Measurements from ENCODE around the gene PASK. TPM values are rescaled to one million over a fixed set of nuclear protein-coding genes. Genes with fewer than 3 reads are reported as not detected.

Gene PASK
- polyA plus RNA-seq, 1 donor (not counting 4 experiments of a cell fraction or from before 2014, with no cell fraction given) = 4.3 TPM

DNA sequence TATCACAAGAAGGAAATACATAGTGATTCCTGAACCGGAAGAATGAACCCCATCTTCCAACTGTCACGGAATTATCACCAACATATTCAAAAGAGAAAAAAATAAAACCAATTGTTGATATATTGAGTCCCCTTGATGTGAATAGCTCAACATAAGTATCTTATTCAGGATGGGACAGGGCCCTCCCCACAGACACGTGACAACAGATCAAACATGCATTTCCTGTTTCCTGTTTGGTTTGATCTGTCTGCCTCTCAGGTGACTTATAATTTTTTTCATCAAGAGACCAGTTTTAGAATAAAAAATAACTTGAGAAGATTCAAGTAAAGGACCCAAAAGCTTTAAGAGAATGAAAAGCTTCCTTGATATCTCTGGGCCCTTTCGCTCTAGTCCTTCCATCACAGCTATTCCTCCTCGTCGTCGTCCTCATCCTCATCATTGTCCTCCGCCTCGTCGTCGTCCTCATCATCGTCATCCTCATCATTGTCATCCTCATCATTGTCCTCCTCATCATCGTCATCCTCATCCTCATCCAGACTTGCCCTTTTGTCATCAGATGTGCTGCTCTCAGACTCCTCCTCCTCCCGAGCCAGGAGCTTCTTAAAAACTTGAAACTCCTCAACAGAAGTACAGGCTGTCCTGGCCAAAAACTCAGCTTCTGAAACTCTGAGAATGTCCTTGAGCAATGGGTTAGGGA, 53.5 kb downstream of the PASK start:
- peaks cover 16 to 27% of the 10 kb centered on the region in 2 experiments for H3K36me3 ChIP-seq (ENCODE audit: control insufficient read depth in 2 of 2, extremely low read depth in 1 of 2, insufficient read depth in 2 of 2, low read length in 2 of 2)

DNA sequence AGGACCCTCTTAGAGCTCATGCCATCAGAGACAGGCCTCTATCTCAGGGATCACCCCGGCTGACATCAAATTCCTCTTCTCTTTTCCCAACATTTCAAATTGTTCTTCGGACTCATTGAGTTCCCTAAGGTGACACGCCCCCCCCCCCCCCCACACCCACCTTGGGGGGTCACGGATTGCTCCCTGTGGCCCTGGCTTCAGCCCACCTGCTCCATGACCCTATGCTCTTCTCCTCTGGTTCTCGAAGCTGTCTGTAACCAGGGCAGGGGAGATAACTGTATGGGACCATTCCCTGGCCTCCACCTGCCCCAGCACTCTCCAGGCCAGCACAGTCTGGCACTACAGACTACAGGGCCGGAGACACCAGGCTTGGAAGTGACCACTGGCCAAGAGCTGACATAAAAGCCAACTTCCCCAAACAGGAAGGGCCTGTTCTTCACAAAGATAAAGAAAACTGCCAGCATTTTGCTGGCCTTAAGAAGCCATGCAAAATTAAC, 54.3 kb downstream of the PASK start:
- Histone ChIP-seq H3K4me2 (ENCODE audit: control insufficient read depth, extremely low read depth, insufficient read depth, low read depth, low read length) (no peak overlapping the region), H3K27ac (ENCODE audit: control insufficient read depth, insufficient read depth, low read length) (no peak overlapping the region), H3K4me3 (ENCODE audit: control insufficient read depth in 2 of 3, extremely low read depth in 1 of 3, insufficient read depth in 2 of 3, low read depth in 1 of 3, low read length in 3 of 3) (no peak overlapping the region), H3K9me3 (ENCODE audit: control insufficient read depth, low read depth, low read length) (no peaks in the 10 kb centered on the region), H4K20me1 (ENCODE audit: control insufficient read depth, extremely low read depth, insufficient read depth, low read length) (peaks cover 3% of the 10 kb centered on the region), H3K27me3 (ENCODE audit: control insufficient read depth, extremely low read depth, insufficient read depth, low read length) (no peaks in the 10 kb centered on the region), H3K9me1 (ENCODE audit: control insufficient read depth, extremely low read depth, insufficient read depth, low read length) (no peaks in the 10 kb centered on the region), H2AFZ (ENCODE audit: control insufficient read depth, low read length) (no peak overlapping the region), H3K9ac (ENCODE audit: control insufficient read depth, extremely low read depth, insufficient read depth, low read length) (no peak overlapping the region), H3K79me2 (ENCODE audit: control insufficient read depth, insufficient read depth, low read length) (peaks cover 12% of the 10 kb centered on the region), H3K36me3 (ENCODE audit: control insufficient read depth in 2 of 2, extremely low read depth in 1 of 2, insufficient read depth in 2 of 2, low read length in 2 of 2) (peaks cover 16 to 27% of the 10 kb centered on the region in 2 experiments), H3K4me1 (ENCODE audit: control insufficient read depth, extremely low read depth, insufficient read depth, low read length) (no peaks in the 10 kb centered on the region)
- dilution Hi-C loops (cut with MboI; ENCODE audit: extremely low pct_ligation_motif_present, low sequenced_read_pairs) = no loop called here
- DNase-seq (ENCODE audit: low read depth, low spot score) = no peak
- FAIRE-seq = no peak
- no peak for TF ChIP-seq EZH2 (IDR thresholded peaks at IDR 0.05; ENCODE audit: low read length)
- TF ChIP-seq, protein P1, sequence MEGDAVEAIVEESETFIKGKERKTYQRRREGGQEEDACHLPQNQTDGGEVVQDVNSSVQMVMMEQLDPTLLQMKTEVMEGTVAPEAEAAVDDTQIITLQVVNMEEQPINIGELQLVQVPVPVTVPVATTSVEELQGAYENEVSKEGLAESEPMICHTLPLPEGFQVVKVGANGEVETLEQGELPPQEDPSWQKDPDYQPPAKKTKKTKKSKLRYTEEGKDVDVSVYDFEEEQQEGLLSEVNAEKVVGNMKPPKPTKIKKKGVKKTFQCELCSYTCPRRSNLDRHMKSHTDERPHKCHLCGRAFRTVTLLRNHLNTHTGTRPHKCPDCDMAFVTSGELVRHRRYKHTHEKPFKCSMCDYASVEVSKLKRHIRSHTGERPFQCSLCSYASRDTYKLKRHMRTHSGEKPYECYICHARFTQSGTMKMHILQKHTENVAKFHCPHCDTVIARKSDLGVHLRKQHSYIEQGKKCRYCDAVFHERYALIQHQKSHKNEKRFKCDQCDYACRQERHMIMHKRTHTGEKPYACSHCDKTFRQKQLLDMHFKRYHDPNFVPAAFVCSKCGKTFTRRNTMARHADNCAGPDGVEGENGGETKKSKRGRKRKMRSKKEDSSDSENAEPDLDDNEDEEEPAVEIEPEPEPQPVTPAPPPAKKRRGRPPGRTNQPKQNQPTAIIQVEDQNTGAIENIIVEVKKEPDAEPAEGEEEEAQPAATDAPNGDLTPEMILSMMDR (optimal IDR thresholded peaks at IDR 0.05 in 1 of 3, IDR thresholded peaks at IDR 0.05 in 1 of 3, conservative IDR thresholded peaks at IDR 0.05 in 1 of 3; ENCODE audit: extremely low read depth in 1 of 3, insufficient read depth in 2 of 3, low read length in 3 of 3) = no peak

More for the DNA sequence above, 53.5 kb downstream of the PASK start:
- H3K27ac ChIP-seq (ENCODE audit: control insufficient read depth, insufficient read depth, low read length) = no peak overlapping the region
- H3K4me2 ChIP-seq (ENCODE audit: control insufficient read depth, extremely low read depth, insufficient read depth, low read depth, low read length) = no peak overlapping the region
- peaks cover 17% of the 10 kb centered on the region for H3K79me2 ChIP-seq (ENCODE audit: control insufficient read depth, insufficient read depth, low read length)
- no peaks in the 10 kb centered on the region for H3K27me3 ChIP-seq (ENCODE audit: control insufficient read depth, extremely low read depth, insufficient read depth, low read length)
- peaks cover 3% of the 10 kb centered on the region for H4K20me1 ChIP-seq (ENCODE audit: control insufficient read depth, extremely low read depth, insufficient read depth, low read length)
- no peak for TF ChIP-seq EZH2 (IDR thresholded peaks at IDR 0.05; ENCODE audit: low read length)
- TF ChIP-seq, protein P1 (optimal IDR thresholded peaks at IDR 0.05 in 1 of 3, IDR thresholded peaks at IDR 0.05 in 1 of 3, conservative IDR thresholded peaks at IDR 0.05 in 1 of 3; ENCODE audit: extremely low read depth in 1 of 3, insufficient read depth in 2 of 3, low read length in 3 of 3) = no peak
- FAIRE-seq (no peak), DNase-seq (ENCODE audit: low read depth, low spot score) (no peak)
- dilution Hi-C loops (cut with MboI; ENCODE audit: extremely low pct_ligation_motif_present, low sequenced_read_pairs) = no loop called here
- H3K9ac ChIP-seq (ENCODE audit: control insufficient read depth, extremely low read depth, insufficient read depth, low read length) = no peak overlapping the region
- H3K4me3 ChIP-seq (ENCODE audit: control insufficient read depth in 2 of 3, extremely low read depth in 1 of 3, insufficient read depth in 2 of 3, low read depth in 1 of 3, low read length in 3 of 3) = no peak overlapping the region
- no peaks in the 10 kb centered on the region for H3K9me3 ChIP-seq (ENCODE audit: control insufficient read depth, low read depth, low read length)
- no peaks in the 10 kb centered on the region for H3K4me1 ChIP-seq (ENCODE audit: control insufficient read depth, extremely low read depth, insufficient read depth, low read length)
- no peak overlapping the region for H2AFZ ChIP-seq (ENCODE audit: control insufficient read depth, low read length)
- H3K9me1 ChIP-seq (ENCODE audit: control insufficient read depth, extremely low read depth, insufficient read depth, low read length) = no peaks in the 10 kb centered on the region
